ENCODE data around the gene BTRC.

The BTRC gene

GRCh38 chr10:101558671-101559595 is 205.0 kb downstream of the BTRC start:
- no peak for DNase-seq (ENCODE audit: extremely low spot score)
- no peak for TF ChIP-seq NFRKB (IDR thresholded peaks at IDR 0.05)
- TF ChIP-seq FOXM1 (IDR thresholded peaks at IDR 0.05; ENCODE audit: borderline replicate concordance), result no peak
- no peak for TF ChIP-seq SUZ12 (IDR thresholded peaks at IDR 0.05)
- TF ChIP-seq ARNT (IDR thresholded peaks at IDR 0.05), result no peak
- TF ChIP-seq LEF1 (IDR thresholded peaks at IDR 0.05; ENCODE audit: borderline replicate concordance), result no peak
- no peak for TF ChIP-seq ZNF384 (IDR thresholded peaks at IDR 0.05)
- TF ChIP-seq PKNOX1 (IDR thresholded peaks at IDR 0.05), result no peak
- TF ChIP-seq SP1 (IDR thresholded peaks at IDR 0.05), result no peak
- TF ChIP-seq BHLHE40 (IDR thresholded peaks at IDR 0.05; ENCODE audit: borderline replicate concordance), result no peak
- no peak for TF ChIP-seq TARDBP (IDR thresholded peaks at IDR 0.05)
- ChIA-PET POLR2A (no interaction called here), CTCF (interaction anchor here (1.1 kb wide), 1 partner anchor 11 kb away, joined by 4 read pairs; no protein-coding TSS in a partner anchor)

GRCh38 chr10:101559596-101560297 is 205.8 kb downstream of the BTRC start:
- no peak for TF ChIP-seq PKNOX1 (IDR thresholded peaks at IDR 0.05)
- TF ChIP-seq SP1 (IDR thresholded peaks at IDR 0.05), result no peak
- no peak for TF ChIP-seq SUZ12 (IDR thresholded peaks at IDR 0.05)
- TF ChIP-seq CTBP1 (IDR thresholded peaks at IDR 0.05; ENCODE audit: borderline replicate concordance), result no peak
- TF ChIP-seq L3MBTL2 (conservative IDR thresholded peaks at IDR 0.05), result no peak
- no peak for TF ChIP-seq FOXK2 (IDR thresholded peaks at IDR 0.05)
- no peak for TF ChIP-seq LEF1 (IDR thresholded peaks at IDR 0.05; ENCODE audit: borderline replicate concordance)
- TF ChIP-seq NFRKB (IDR thresholded peaks at IDR 0.05), result no peak
- no peak for TF ChIP-seq FOXA1 (IDR thresholded peaks at IDR 0.05)
- no peak for TF ChIP-seq HDGF (IDR thresholded peaks at IDR 0.05; ENCODE audit: borderline replicate concordance)
- no peak for TF ChIP-seq FOXM1 (IDR thresholded peaks at IDR 0.05; ENCODE audit: borderline replicate concordance)
- no peak for TF ChIP-seq ELF4 (IDR thresholded peaks at IDR 0.05)
- TF ChIP-seq TARDBP (IDR thresholded peaks at IDR 0.05), result no peak
- TF ChIP-seq ARNT (IDR thresholded peaks at IDR 0.05), result no peak
- no peak for TF ChIP-seq ZNF384 (IDR thresholded peaks at IDR 0.05)
- TF ChIP-seq BHLHE40 (IDR thresholded peaks at IDR 0.05; ENCODE audit: borderline replicate concordance), result no peak
- CTCF ChIA-PET, result interaction anchor here (1.0 to 1.1 kb wide), 2 partner anchors 10 to 258 kb away, joined by 4 read pairs; no protein-coding TSS in a partner anchor
- POLR2A ChIA-PET, result no interaction called here
- no peak for DNase-seq (ENCODE audit: extremely low spot score)

GRCh38 chr10:101560298-101561067 is 206.5 kb downstream of the BTRC start:
- POLR2A ChIA-PET, result no interaction called here
- no peak for DNase-seq (ENCODE audit: extremely low spot score)
- CTCF ChIA-PET, result interaction anchor here (1.0 to 1.1 kb wide), 2 partner anchors 61 to 259 kb away, joined by 3 to 4 read pairs; no protein-coding TSS in a partner anchor
- TF ChIP-seq LEF1 (IDR thresholded peaks at IDR 0.05; ENCODE audit: borderline replicate concordance) (no peak), L3MBTL2 (conservative IDR thresholded peaks at IDR 0.05) (no peak), ZNF384 (IDR thresholded peaks at IDR 0.05) (no peak), CTBP1 (IDR thresholded peaks at IDR 0.05; ENCODE audit: borderline replicate concordance) (no peak), TARDBP (IDR thresholded peaks at IDR 0.05) (no peak), FOXA1 (IDR thresholded peaks at IDR 0.05) (no peak), NFRKB (IDR thresholded peaks at IDR 0.05) (no peak), FOXM1 (IDR thresholded peaks at IDR 0.05; ENCODE audit: borderline replicate concordance) (no peak), PKNOX1 (IDR thresholded peaks at IDR 0.05) (no peak), FOXK2 (IDR thresholded peaks at IDR 0.05) (no peak), BHLHE40 (IDR thresholded peaks at IDR 0.05; ENCODE audit: borderline replicate concordance) (no peak), SP1 (IDR thresholded peaks at IDR 0.05) (no peak)

GRCh38 chr10:101561068-101561915 is 207.3 kb downstream of the BTRC start:
- ChIA-PET CTCF (interaction anchor here (1.1 kb wide), 1 partner anchor 61 kb away, joined by 3 read pairs; no protein-coding TSS in a partner anchor), POLR2A (no interaction called here)
- DNase-seq (ENCODE audit: extremely low spot score), result no peak
- TF ChIP-seq ARNT (IDR thresholded peaks at IDR 0.05) (no peak), ZNF384 (IDR thresholded peaks at IDR 0.05) (no peak), TARDBP (IDR thresholded peaks at IDR 0.05) (no peak), PKNOX1 (IDR thresholded peaks at IDR 0.05) (no peak), BHLHE40 (IDR thresholded peaks at IDR 0.05; ENCODE audit: borderline replicate concordance) (no peak), LEF1 (IDR thresholded peaks at IDR 0.05; ENCODE audit: borderline replicate concordance) (no peak), FOXA1 (IDR thresholded peaks at IDR 0.05) (no peak)
